Ramos (cell line): Measurements from ENCODE around the gene VGLL4.

Experiments used
- in situ Hi-C: fragments of 300-500 bp; cut with MboI; formaldehyde crosslinking; loops from one replicate; pipeline ENCODE4 v1.14.3; 2022; ENCODE audit warnings: low sequenced_read_pairs; ENCODE audit not compliant: unreplicated experiment

VGLL4 gene

GRCh38 chr3:11569156-11569741, 74.5 kb downstream of the VGLL4 start:
- in situ Hi-C loops = no loop called here

GRCh38 chr3:11568503-11569155, 75.1 kb downstream of the VGLL4 start:
- in situ Hi-C loops = no loop called here

- in situ Hi-C loops = no loop called here
These were observed 75.9 kb downstream of the VGLL4 start for GRCh38 chr3:11567516-11568467.

GRCh38 chr3:11566916-11567315, 76.8 kb downstream of the VGLL4 start:
- in situ Hi-C loops = no loop called here

- in situ Hi-C loops = no loop called here
These were observed 77.2 kb downstream of the VGLL4 start for GRCh38 chr3:11566478-11566877.

- in situ Hi-C loops = no loop called here
These were observed 77.8 kb downstream of the VGLL4 start for GRCh38 chr3:11565932-11566331.

- in situ Hi-C loops = no loop called here
These were observed 78.2 kb downstream of the VGLL4 start for GRCh38 chr3:11565492-11565891.

GRCh38 chr3:11565072-11565471, 78.6 kb downstream of the VGLL4 start:
- in situ Hi-C loops = no loop called here

GRCh38 chr3:11564577-11565001, 79.1 kb downstream of the VGLL4 start:
- in situ Hi-C loops = no loop called here

GRCh38 chr3:11563865-11564185, 79.9 kb downstream of the VGLL4 start:
- in situ Hi-C loops = no loop called here

GRCh38 chr3:11563159-11563864, 80.4 kb downstream of the VGLL4 start:
- in situ Hi-C loops = no loop called here

- in situ Hi-C loops = no loop called here
These were observed 81.3 kb downstream of the VGLL4 start for GRCh38 chr3:11562277-11562881.

- in situ Hi-C loops = no loop called here
These were observed 83.0 kb downstream of the VGLL4 start for GRCh38 chr3:11560746-11561145.

GRCh38 chr3:11559816-11560633, 83.7 kb downstream of the VGLL4 start:
- in situ Hi-C loops = no loop called here

GRCh38 chr3:11558918-11559815, 84.5 kb downstream of the VGLL4 start:
- in situ Hi-C loops = no loop called here

GRCh38 chr3:11558411-11558903, 85.3 kb downstream of the VGLL4 start:
- in situ Hi-C loops = no loop called here

- in situ Hi-C loops = no loop called here
These were observed 85.7 kb downstream of the VGLL4 start for GRCh38 chr3:11558002-11558401.
